Lung (tissue), 13 donors: Measurements from ENCODE around the gene NIF3L1. TPM values are rescaled to one million over a fixed set of nuclear protein-coding genes. Genes with fewer than 3 reads are reported as not detected.

Source experiments
- ATAC-seq: fragments of 200-7000 bp; cut with Tn5 transposase; one replicate; pipeline ENCODE4 v1.9.1; 2020; ENCODE audit warnings: moderate number of reproducible peaks; ENCODE audit not compliant: insufficient read depth, low FRiP score
- DNase-seq, 3 donors: peaks; one replicate each; pipeline ENCODE4 v3.0.0-alpha.2; 2013 to 2017
- H3K27ac ChIP-seq, 2 donors: one replicate each; pipeline ENCODE4 v1.5.1; 2013; ENCODE audit warnings: mild to moderate bottlenecking in 2 of 2, moderate library complexity in 2 of 2, control low read depth in 1 of 2, inconsistent platforms in 1 of 2, low read depth in 1 of 2, low read length in 1 of 2
- H3K27me3 ChIP-seq, 3 donors: one replicate each; pipeline ENCODE4 v1.5.1; 2013; ENCODE audit warnings: low read length in 2 of 3; ENCODE audit not compliant: control insufficient read depth in 3 of 3, insufficient read depth in 3 of 3
- H3K36me3 ChIP-seq, 4 donors: one replicate each; pipeline ENCODE4 v1.5.1; 2013; ENCODE audit warnings: low read length in 4 of 4, mild to moderate bottlenecking in 1 of 4, moderate library complexity in 1 of 4; ENCODE audit not compliant: control insufficient read depth in 4 of 4, insufficient read depth in 4 of 4
- H3K4me1 ChIP-seq, 5 donors: one replicate each; pipeline ENCODE4 v1.5.1; 2013; ENCODE audit warnings: low read length in 5 of 5, mild to moderate bottlenecking in 2 of 5, moderate library complexity in 1 of 5; ENCODE audit not compliant: control insufficient read depth in 5 of 5, insufficient read depth in 5 of 5
- H3K4me3 ChIP-seq: one replicate; pipeline ENCODE4 v1.5.1; 2013; ENCODE audit warnings: mild to moderate bottlenecking, control low read depth, moderate library complexity
- H3K9ac ChIP-seq, 2 donors: one replicate each; pipeline ENCODE4 v1.5.1; 2013; ENCODE audit warnings: low read length in 2 of 2, control low read depth in 1 of 2; ENCODE audit not compliant: insufficient read depth in 1 of 2
- H3K9me3 ChIP-seq, 4 donors: one replicate each; pipeline ENCODE4 v1.5.1; 2013; ENCODE audit warnings: low read length in 3 of 4, mild to moderate bottlenecking in 1 of 4, moderate library complexity in 1 of 4; ENCODE audit not compliant: control insufficient read depth in 4 of 4, insufficient read depth in 3 of 4
- CTCF ChIP-seq: IDR thresholded peaks from 2 replicates; pipeline ENCODE4 v1.5.1; 2012; ENCODE audit warnings: mild to moderate bottlenecking; ENCODE audit errors: control extremely low read depth, extremely low read depth
- WGBS, 2 donors: extraction: QIAGEN DNeasy Blood & Tissue Kit; methylation state at CpG; one replicate each; pipeline ENCODE4 v1.1.7; 2013; 5-methylcytosine and 5-hydroxymethylcytosine counted together
- polyA plus RNA-seq, 2 donors: library from polyadenylated mRNA; stranded (reverse); fragments of 200-250 nt; gene quantifications; one replicate each; pipeline ENCODE4 v1.2.1, GENCODE V29; 2013
- small RNA-seq: library from RNA; depleted of rRNA; stranded (forward); fragments of <200 nt; gene quantifications from one replicate; pipeline ENCODE3, GENCODE V24; 2014; ENCODE audit warnings: low replicate concordance
- total RNA-seq, 2 donors: library from RNA; depleted of rRNA in 1 of 2; stranded (reverse); fragments of >200 nt in 1 of 2; gene quantifications; one replicate each; pipeline ENCODE4 v1.2.1, GENCODE V29; 2014 to 2021
- donor health status: control.
- donor health status: control.
- donor health status: Bipolar disorder and iron deficiency.
- donor health status: healthy.
- donor health status: DM: yes; HTN: yes; CAD: no.

Gene NIF3L1
- total and polyA plus RNA-seq, 4 donors = 15.8 to 23.5 (median 23.0) TPM

GRCh38 chr2:200945395-200945729 lies 56.2 kb downstream of the NIF3L1 start:
- DNase-seq (no peak), ATAC-seq (no peak)
- WGBS, 2 donors = 91 to 94% methylated on average over 4 of the region's 4 CpGs
- TF ChIP-seq CTCF = no peak
- Histone ChIP-seq H3K4me3 (no peak overlapping the region), H3K36me3 (peaks cover 10 to 34% (median 19%) of the 10 kb centered on the region in 4 donors), H3K9ac (no peak overlapping the region), H3K9me3 (no peaks in the 10 kb centered on the region), H3K4me1 (no peaks in the 10 kb centered on the region), H3K27me3 (no peaks in the 10 kb centered on the region), H3K27ac (no peak overlapping the region)

GRCh38 chr2:200950378-200950777 lies 61.2 kb downstream of the NIF3L1 start:
- H3K27me3 ChIP-seq = no peaks in the 10 kb centered on the region
- H3K4me3 ChIP-seq = no peak overlapping the region
- no peak for ATAC-seq
- peaks cover 6 to 27% (median 16%) of the 10 kb centered on the region in 4 donors for H3K36me3 ChIP-seq
- H3K27ac ChIP-seq = no peak overlapping the region
- 84 to 94% methylated on average over 3 of the region's 3 CpGs for WGBS, 2 donors
- no peak overlapping the region for H3K9ac ChIP-seq
- H3K4me1 ChIP-seq = peaks cover 0 to 2% (median 0%) of the 10 kb centered on the region in 5 donors
- no peaks in the 10 kb centered on the region for H3K9me3 ChIP-seq
- DNase-seq = no peak
- TF ChIP-seq CTCF = no peak

Small RNAs within 50 kb of the gene (small RNA-seq; reads per million reads assigned to genes)
- not detected for gene RF00019
- gene RNA5SP115 = not detected
- not detected for gene RNU6-312P
- not detected for gene RNU6-762P

Other genes with a start within 250 kb of the NIF3L1 start
- gene BZW1, start 77.5 kb upstream of the NIF3L1 start, total RNA-seq = 100 to 1,000 TPM; 215 to 226 TPM
- gene BZW1, start 77.5 kb upstream of the NIF3L1 start, polyA plus RNA-seq = 100 to 1,000 TPM in 1 of 2 donors, 10 to 100 TPM in 1; 37.4 to 126 TPM
- gene CLK1, start 24.7 kb upstream of the NIF3L1 start, total RNA-seq = 100 to 1,000 TPM in 1 of 2 donors, 10 to 100 TPM in 1; 82.9 to 516 TPM
- gene CLK1, start 24.7 kb upstream of the NIF3L1 start, polyA plus RNA-seq = 100 to 1,000 TPM in 1 of 2 donors, 10 to 100 TPM in 1; 69.1 to 528 TPM
- 10 to 100 TPM; 19.0 to 81.1 TPM for gene PPIL3, start 294 bp upstream of the NIF3L1 start, total RNA-seq
- 10 to 100 TPM in 1 of 2 donors, 1 to 10 TPM in 1; 8.6 to 33.0 TPM for gene PPIL3, start 294 bp upstream of the NIF3L1 start, polyA plus RNA-seq
- 10 to 100 TPM; 21.1 to 34.8 TPM for gene ORC2, start 74.3 kb downstream of the NIF3L1 start, total RNA-seq
- gene ORC2, start 74.3 kb downstream of the NIF3L1 start, polyA plus RNA-seq = 10 to 100 TPM in 1 of 2 donors, 1 to 10 TPM in 1; 6.0 to 11.6 TPM
- gene HYCC2, start 182.3 kb downstream of the NIF3L1 start, total RNA-seq = 10 to 100 TPM; 25.2 to 36.4 TPM
- 1 to 10 TPM; 5.7 to 6.7 TPM for gene HYCC2, start 182.3 kb downstream of the NIF3L1 start, polyA plus RNA-seq
- gene NDUFB3, start 182.6 kb downstream of the NIF3L1 start, total RNA-seq = 10 to 100 TPM; 46.2 to 71.5 TPM
- gene NDUFB3, start 182.6 kb downstream of the NIF3L1 start, polyA plus RNA-seq = 10 to 100 TPM; 86.7 to 87.5 TPM
- 100 to 1,000 TPM; 294 to 345 TPM for gene CFLAR, start 226.8 kb downstream of the NIF3L1 start, total RNA-seq
- gene CFLAR, start 226.8 kb downstream of the NIF3L1 start, polyA plus RNA-seq = 100 to 1,000 TPM; 101 to 182 TPM